Smooth muscle cell of the umbilical artery (primary cell): ENCODE results near the gene TINAG. TPM values are rescaled to one million over a fixed set of nuclear protein-coding genes. Genes with fewer than 3 reads are reported as not detected.

Experiments
- total RNA-seq: library from RNA; depleted of rRNA; stranded (reverse); fragments of >200 nt; gene quantifications from 2 replicates; pipeline ENCODE4 v1.2.3, GENCODE V29; 2014

Gene TINAG, protein sequence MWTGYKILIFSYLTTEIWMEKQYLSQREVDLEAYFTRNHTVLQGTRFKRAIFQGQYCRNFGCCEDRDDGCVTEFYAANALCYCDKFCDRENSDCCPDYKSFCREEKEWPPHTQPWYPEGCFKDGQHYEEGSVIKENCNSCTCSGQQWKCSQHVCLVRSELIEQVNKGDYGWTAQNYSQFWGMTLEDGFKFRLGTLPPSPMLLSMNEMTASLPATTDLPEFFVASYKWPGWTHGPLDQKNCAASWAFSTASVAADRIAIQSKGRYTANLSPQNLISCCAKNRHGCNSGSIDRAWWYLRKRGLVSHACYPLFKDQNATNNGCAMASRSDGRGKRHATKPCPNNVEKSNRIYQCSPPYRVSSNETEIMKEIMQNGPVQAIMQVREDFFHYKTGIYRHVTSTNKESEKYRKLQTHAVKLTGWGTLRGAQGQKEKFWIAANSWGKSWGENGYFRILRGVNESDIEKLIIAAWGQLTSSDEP
- total RNA-seq, result not detected in 2 replicates

GRCh38 chr6:54308289-54308985 is at the start of gene TINAG:
Gene TINAG, plus strand, starts transcription at chr6:54308441. Its CDS starts 110 bp downstream, at chr6:54308551.

Other genes starting within 250 kb of the TINAG start
- not detected in 2 replicates for gene MLIP, start 197.0 kb upstream of the TINAG start, total RNA-seq